Measurements from ENCODE around the gene LTBP4.
"Not testable (repeated sequence)": the region's sequence is repeated elsewhere in the genome, so short reads cannot be mapped to it uniquely, and the experiment has no call there.

Gene LTBP4

DNA sequence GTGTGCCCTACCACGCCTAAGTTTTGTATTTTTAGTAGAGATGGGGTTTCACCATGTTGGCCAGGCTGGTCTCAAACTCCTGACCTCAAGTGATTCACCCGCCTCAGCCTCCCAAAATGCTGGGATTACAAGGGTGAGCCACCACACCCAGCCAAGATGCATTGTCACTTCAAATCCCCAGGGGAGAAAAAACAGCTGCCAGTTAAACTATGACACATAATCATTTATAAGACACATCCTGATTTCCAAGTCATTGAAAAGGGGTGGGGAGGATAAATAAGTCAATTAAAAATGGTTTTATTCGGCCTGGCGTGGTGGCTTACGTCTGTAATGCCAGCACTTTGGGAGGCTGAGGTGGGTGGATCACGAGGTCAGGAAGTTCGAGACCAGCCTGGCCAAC lies 54.5 kb downstream of the LTBP4 start:
- not testable (repeated sequence) for H3K36me3 Mint-ChIP-seq; DNase-seq; H3K9me3 Mint-ChIP-seq; H3K4me3 Mint-ChIP-seq; H3K27ac Mint-ChIP-seq; ATAC-seq (replicated peaks); H3K4me1 Mint-ChIP-seq
- H3K27me3 Mint-ChIP-seq: peaks cover 0 to 11% of the 10 kb centered on the region in 2 donors

GRCh38 chr19:40658031-40658430 lies 56.9 kb downstream of the LTBP4 start:
- H3K4me3 Mint-ChIP-seq: no peak overlapping the region
- no peaks in the 10 kb centered on the region for H3K36me3 Mint-ChIP-seq
- peaks cover 3 to 7% of the 10 kb centered on the region in 2 donors for H3K4me1 Mint-ChIP-seq

DNA sequence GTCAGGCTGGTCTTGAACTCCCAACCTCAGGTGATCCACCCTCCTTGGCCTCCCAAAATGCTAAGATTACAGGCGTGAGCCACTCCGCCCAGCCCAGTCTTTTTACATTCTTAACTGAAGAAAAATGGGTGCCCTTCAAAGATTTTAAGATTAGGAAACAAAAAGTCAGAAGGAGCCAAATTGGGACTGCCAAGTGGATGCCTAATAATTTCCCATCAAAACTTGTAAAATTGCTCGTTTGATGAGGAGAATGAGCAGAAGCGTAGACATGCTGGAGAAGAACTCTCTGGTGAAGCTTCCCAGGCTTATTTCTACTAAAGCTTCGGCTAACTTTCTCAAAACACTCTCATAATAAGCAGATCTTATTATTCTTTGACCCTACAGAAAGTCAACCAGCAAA lies 57.9 kb downstream of the LTBP4 start:
- ATAC-seq (replicated peaks): no peak
- Mint-ChIP-seq H3K36me3 (no peaks in the 10 kb centered on the region), H3K4me3 (no peak overlapping the region), H3K4me1 (peaks cover 12 to 18% of the 10 kb centered on the region in 2 donors), H3K9me3 (no peaks in the 10 kb centered on the region), H3K27ac (no peak overlapping the region), H3K27me3 (peaks cover 0 to 11% of the 10 kb centered on the region in 2 donors)
- no peak for DNase-seq

More at GRCh38 chr19:40658031-40658430, 56.9 kb downstream of the LTBP4 start:
- peak overlapping the region; percentile 69 for H3K27ac Mint-ChIP-seq
- H3K9me3 Mint-ChIP-seq: no peaks in the 10 kb centered on the region
- DNase-seq (no peak), ATAC-seq (replicated peaks) (no peak)
- peaks cover 0 to 11% of the 10 kb centered on the region in 2 donors for H3K27me3 Mint-ChIP-seq

- Mint-ChIP-seq H3K36me3 (no peaks in the 10 kb centered on the region), H3K27ac (no peak overlapping the region)
- DNase-seq: no peak
Observed at GRCh38 chr19:40659566-40659965, 58.4 kb downstream of the LTBP4 start.

DNA sequence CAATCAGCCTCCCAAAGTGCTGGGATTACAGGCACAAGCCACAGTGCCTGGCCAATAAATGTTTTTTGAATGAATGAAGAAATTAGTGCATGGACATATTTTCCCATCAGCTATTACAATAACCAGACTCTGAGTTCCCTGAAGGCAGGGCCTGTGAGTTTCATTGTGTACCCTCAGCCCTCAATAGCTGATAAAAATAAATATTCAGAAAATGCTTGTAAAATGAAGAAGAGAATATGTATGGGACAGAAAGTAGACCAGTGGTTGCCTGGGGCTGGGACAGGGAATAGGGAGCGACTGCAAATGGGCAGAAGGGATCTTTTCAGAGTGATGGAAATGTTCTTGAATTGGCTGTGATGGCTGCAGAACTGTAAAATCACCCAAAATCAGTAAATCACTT lies 60.4 kb downstream of the LTBP4 start:
- Mint-ChIP-seq H3K27me3 (peaks cover 0 to 10% of the 10 kb centered on the region in 2 donors), H3K9me3 (no peaks in the 10 kb centered on the region), H3K27ac (peak overlapping the region; percentile 25), H3K4me3 (peak overlapping the region in 1 of 2 donors; percentile 39), H3K4me1 (peaks cover 12 to 20% of the 10 kb centered on the region in 2 donors), H3K36me3 (peaks cover 0 to 2% of the 10 kb centered on the region in 2 donors)
- ATAC-seq (replicated peaks) (no peak), DNase-seq (no peak)

More at GRCh38 chr19:40659566-40659965, 58.4 kb downstream of the LTBP4 start:
- ATAC-seq (replicated peaks): no peak
- Mint-ChIP-seq H3K4me1 (peaks cover 12 to 18% of the 10 kb centered on the region in 2 donors), H3K9me3 (no peaks in the 10 kb centered on the region), H3K4me3 (no peak overlapping the region), H3K27me3 (peaks cover 0 to 11% of the 10 kb centered on the region in 2 donors)

- DNase-seq (peak; percentile 88), ATAC-seq (replicated peaks) (peak; percentile 95 to 96)
- H3K27ac Mint-ChIP-seq: peak overlapping the region; percentile 86
- H3K27me3 Mint-ChIP-seq: no peaks in the 10 kb centered on the region
- H3K36me3 Mint-ChIP-seq: peaks cover 8 to 11% of the 10 kb centered on the region in 2 donors
- H3K4me3 Mint-ChIP-seq: peak overlapping the region; percentile 82 to 89
- H3K4me1 Mint-ChIP-seq: peaks cover 12 to 24% of the 10 kb centered on the region in 2 donors
- H3K9me3 Mint-ChIP-seq: no peaks in the 10 kb centered on the region
Observed at GRCh38 chr19:40662925-40663694, 61.9 kb downstream of the LTBP4 start.

- ATAC-seq (replicated peaks) (peak; percentile 24 to 26), DNase-seq (peak; percentile 23)
- Mint-ChIP-seq H3K36me3 (peaks cover 14 to 18% of the 10 kb centered on the region in 2 donors), H3K27ac (peak overlapping the region; percentile 86), H3K4me1 (peaks cover 12 to 24% of the 10 kb centered on the region in 2 donors), H3K4me3 (peak overlapping the region; percentile 82 to 89), H3K9me3 (no peaks in the 10 kb centered on the region), H3K27me3 (no peaks in the 10 kb centered on the region)
Observed at GRCh38 chr19:40663695-40664692, 62.8 kb downstream of the LTBP4 start.

GRCh38 chr19:40666803-40667438 lies 65.8 kb downstream of the LTBP4 start:
- no peaks in the 10 kb centered on the region for H3K27me3 Mint-ChIP-seq
- no peak overlapping the region for H3K27ac Mint-ChIP-seq
- H3K4me1 Mint-ChIP-seq: peaks cover 14 to 24% of the 10 kb centered on the region in 2 donors
- DNase-seq (no peak), ATAC-seq (replicated peaks) (no peak)
- no peak overlapping the region for H3K4me3 Mint-ChIP-seq
- peaks cover 36 to 44% of the 10 kb centered on the region in 2 donors for H3K36me3 Mint-ChIP-seq
- no peaks in the 10 kb centered on the region for H3K9me3 Mint-ChIP-seq

DNA sequence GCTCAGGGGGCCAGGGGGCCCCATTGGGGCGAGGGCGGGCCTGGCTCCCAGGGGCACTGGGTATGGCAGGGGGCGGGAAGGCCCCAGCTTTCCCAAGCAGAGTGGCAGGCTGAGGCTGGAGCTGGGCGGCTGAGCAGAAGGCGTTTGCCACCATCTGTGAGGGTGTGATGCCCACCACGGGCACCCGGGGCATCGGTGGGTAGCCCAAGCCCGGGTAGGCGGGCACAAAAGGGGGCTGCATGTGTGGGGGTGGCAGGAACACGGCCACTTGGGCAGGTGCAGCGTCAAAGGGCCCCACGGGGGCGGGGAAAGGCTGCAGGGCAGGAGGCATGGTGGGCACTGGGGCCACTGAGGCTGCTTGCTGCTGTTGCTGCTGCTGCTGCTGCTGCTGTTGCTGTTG lies 66.4 kb downstream of the LTBP4 start:
- peaks cover 36 to 44% of the 10 kb centered on the region in 2 donors for H3K36me3 Mint-ChIP-seq
- no peak overlapping the region for H3K27ac Mint-ChIP-seq
- H3K9me3 Mint-ChIP-seq: no peaks in the 10 kb centered on the region
- H3K4me1 Mint-ChIP-seq: peaks cover 14 to 22% of the 10 kb centered on the region in 2 donors
- H3K4me3 Mint-ChIP-seq: no peak overlapping the region
- DNase-seq: no peak
- H3K27me3 Mint-ChIP-seq: no peaks in the 10 kb centered on the region
- ATAC-seq (replicated peaks): no peak

GRCh38 chr19:40668991-40669614 lies 67.9 kb downstream of the LTBP4 start:
- Mint-ChIP-seq H3K9me3 (no peaks in the 10 kb centered on the region), H3K4me1 (peaks cover 2 to 7% of the 10 kb centered on the region in 2 donors), H3K36me3 (peaks cover 36 to 44% of the 10 kb centered on the region in 2 donors), H3K27me3 (no peaks in the 10 kb centered on the region), H3K27ac (no peak overlapping the region), H3K4me3 (no peak overlapping the region)
- DNase-seq (no peak), ATAC-seq (replicated peaks) (no peak)

DNA sequence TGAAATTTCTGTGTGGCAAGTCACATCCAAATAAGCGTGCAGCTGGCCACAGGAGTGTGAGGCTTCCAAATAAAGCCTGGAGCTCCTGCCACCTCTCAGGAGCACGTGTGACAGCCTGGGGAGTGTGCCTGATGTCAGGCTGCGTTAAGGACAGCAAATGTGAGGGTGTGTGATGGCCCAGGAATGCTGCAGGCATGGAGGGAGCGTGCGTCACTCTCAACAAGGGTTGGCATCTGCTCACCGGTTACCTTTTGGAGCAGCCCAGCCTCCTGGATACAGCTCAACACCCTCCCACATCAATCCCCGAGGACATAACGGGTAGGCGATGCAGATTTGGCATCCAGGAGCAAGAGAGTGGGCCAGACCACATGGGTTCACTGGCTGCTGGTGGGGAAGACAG lies 70.2 kb downstream of the LTBP4 start:
- H3K27ac Mint-ChIP-seq: peak overlapping the region; percentile 56
- DNase-seq (no peak), ATAC-seq (replicated peaks) (no peak)
- H3K27me3 Mint-ChIP-seq: no peaks in the 10 kb centered on the region
- peaks cover 38 to 48% of the 10 kb centered on the region in 2 donors for H3K36me3 Mint-ChIP-seq
- H3K4me3 Mint-ChIP-seq: no peak overlapping the region
- peaks cover 2 to 6% of the 10 kb centered on the region in 2 donors for H3K4me1 Mint-ChIP-seq
- H3K9me3 Mint-ChIP-seq: no peaks in the 10 kb centered on the region

GRCh38 chr19:40672038-40672437 lies 70.9 kb downstream of the LTBP4 start:
- no peak for ATAC-seq (replicated peaks)
- Mint-ChIP-seq H3K9me3 (no peaks in the 10 kb centered on the region), H3K4me3 (no peak overlapping the region), H3K27ac (no peak overlapping the region), H3K36me3 (peaks cover 36 to 47% of the 10 kb centered on the region in 2 donors), H3K27me3 (no peaks in the 10 kb centered on the region), H3K4me1 (peaks cover under 1 to 2% of the 10 kb centered on the region in 2 donors)
- DNase-seq: no peak

- H3K27ac Mint-ChIP-seq: no peak overlapping the region
- peaks cover 39 to 49% of the 10 kb centered on the region in 2 donors for H3K36me3 Mint-ChIP-seq
- H3K9me3 Mint-ChIP-seq: no peaks in the 10 kb centered on the region
- no peak overlapping the region for H3K4me3 Mint-ChIP-seq
- no peaks in the 10 kb centered on the region for H3K27me3 Mint-ChIP-seq
- ATAC-seq (replicated peaks) (no peak), DNase-seq (no peak)
- H3K4me1 Mint-ChIP-seq: peaks cover 0 to 2% of the 10 kb centered on the region in 2 donors
Observed at GRCh38 chr19:40672573-40673299, 71.6 kb downstream of the LTBP4 start.
